ENCODE measurements around the gene ULBP2.
"Not testable (repeated sequence)": the region's sequence is repeated elsewhere in the genome, so short reads cannot be mapped to it uniquely, and the experiment has no call there.

The ULBP2 gene

DNA sequence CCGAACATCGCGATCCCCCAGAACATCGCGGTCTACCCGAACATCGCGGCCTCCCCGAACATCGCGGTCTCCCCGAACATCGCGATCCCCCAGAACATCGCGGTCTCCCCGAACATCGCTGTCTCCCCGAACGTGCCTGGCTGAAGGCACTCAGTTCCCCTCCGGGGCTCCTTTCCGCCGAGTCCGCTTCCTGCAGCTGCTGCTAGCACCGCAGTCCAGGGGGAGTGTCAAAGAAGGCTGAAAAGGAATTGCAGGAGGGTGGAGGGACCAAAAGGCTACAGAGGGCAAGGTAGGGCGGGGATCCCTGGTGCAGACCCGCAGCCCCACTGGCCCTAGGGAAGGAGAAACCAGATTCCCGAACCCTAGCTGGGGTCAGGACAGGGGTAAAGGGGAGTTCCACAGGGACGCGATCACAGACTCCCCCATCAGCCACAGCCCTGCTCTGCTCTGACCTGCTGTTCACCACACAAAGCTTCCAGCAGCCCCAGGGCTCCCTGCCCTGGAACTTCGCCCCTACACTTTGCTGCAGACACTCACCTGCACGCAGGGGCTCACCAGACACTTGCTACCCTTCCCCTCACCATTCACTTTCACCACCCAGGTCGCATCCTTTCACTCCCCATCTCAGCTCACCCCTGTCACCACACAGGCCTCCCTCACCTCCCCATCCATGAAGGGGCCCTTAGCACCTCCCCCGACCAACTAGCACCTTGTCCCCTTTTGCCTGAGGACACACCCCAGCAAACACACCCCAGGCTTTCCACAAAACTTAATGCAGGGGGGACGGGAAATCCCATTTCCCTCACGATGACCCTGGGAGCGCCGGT lies 23.6 kb downstream of the ULBP2 start:
- Histone ChIP-seq H3K4me3 (peak overlapping the region; percentile 68), H3K27ac (no peak overlapping the region)
- no peak for TF ChIP-seq CTCF (IDR thresholded peaks at IDR 0.05)
- DNase-seq (ENCODE audit: low spot score): peak; percentile 72

- H3K27ac ChIP-seq: not testable (repeated sequence)
- DNase-seq (ENCODE audit: low spot score): peak; percentile 46
Observed at GRCh38 chr6:149966319-149966718, 24.5 kb downstream of the ULBP2 start.

DNA sequence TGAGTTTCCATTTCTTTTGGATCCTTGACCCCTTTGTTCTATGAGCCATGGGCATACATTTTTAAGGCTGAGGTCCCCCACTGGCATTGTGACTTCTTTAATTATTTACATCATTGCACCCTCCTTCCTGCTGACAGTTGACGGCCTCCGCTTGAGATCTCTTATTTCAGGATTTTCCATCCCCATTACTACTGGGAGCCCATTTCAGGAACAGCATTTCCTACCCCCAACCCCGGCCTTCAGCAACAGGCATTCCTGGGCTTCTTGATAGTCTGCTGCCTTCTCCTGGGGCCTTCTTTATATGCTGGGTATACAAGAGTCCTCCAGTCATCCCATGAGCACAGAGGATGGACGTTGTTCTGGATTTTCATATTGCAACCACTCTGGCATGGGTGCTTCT lies 25.8 kb downstream of the ULBP2 start:
- no peak overlapping the region for H3K4me3 ChIP-seq
- peak; percentile 4 for DNase-seq (ENCODE audit: low spot score)
- TF ChIP-seq CTCF (IDR thresholded peaks at IDR 0.05): no peak
- H3K27ac ChIP-seq: no peak overlapping the region

More at GRCh38 chr6:149966319-149966718, 24.5 kb downstream of the ULBP2 start:
- not testable (repeated sequence) for H3K4me3 ChIP-seq

DNA sequence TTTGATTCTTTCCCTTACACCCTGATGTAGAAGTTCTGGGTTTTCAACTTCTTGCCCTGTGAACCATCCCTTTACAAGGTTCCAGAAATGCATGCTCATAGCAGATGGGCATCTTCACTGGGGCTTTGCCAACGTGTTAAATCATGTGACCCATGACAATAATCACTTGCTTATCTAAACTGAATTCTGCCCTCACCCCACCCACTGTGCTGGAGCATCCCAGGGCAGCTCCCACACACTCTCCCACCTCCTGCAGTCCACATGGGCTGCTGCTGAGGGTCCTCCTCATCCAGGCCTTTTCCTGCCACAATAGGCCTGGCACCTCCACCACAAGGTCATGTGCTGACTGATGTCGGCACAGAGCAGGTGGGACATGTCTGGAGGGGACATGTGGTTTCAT lies 26.2 kb downstream of the ULBP2 start:
- not testable (repeated sequence) for H3K27ac ChIP-seq; H3K4me3 ChIP-seq; DNase-seq (ENCODE audit: low spot score)

GRCh38 chr6:149968909-149969308 lies 27.1 kb downstream of the ULBP2 start:
- H3K27ac ChIP-seq; DNase-seq (ENCODE audit: low spot score); H3K4me3 ChIP-seq: not testable (repeated sequence)

- Histone ChIP-seq H3K27ac (no peak overlapping the region), H3K4me3 (no peak overlapping the region)
- TF ChIP-seq CTCF (IDR thresholded peaks at IDR 0.05): no peak
- no peak for DNase-seq (ENCODE audit: low spot score)
Observed at GRCh38 chr6:149969635-149970034, 27.8 kb downstream of the ULBP2 start.

- not testable (repeated sequence) for H3K27ac ChIP-seq; DNase-seq (ENCODE audit: low spot score); H3K4me3 ChIP-seq
Observed at GRCh38 chr6:149974394-149974793, 32.6 kb downstream of the ULBP2 start.

DNA sequence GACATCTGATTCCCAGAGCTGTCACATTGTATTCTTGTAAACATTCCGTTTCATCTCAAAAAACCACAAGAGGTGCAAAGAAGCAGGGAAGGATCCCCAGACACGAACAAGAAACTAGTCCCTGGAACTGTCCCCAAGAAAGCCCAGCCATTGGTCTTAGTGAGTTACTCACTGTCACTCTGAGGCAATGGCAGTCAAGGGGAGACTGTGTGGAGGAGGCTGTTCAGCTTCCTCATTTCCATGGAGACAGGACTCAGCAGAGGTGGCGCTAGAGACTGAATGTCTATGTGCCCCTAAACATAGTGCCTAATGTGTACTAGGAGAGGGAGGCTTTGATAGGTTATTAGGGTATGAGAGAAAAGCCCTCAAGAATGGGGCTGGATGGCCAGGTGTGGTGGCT lies 33.0 kb downstream of the ULBP2 start:
- H3K27ac ChIP-seq: no peak overlapping the region
- DNase-seq (ENCODE audit: low spot score): no peak
- no peak for TF ChIP-seq CTCF (IDR thresholded peaks at IDR 0.05)
- H3K4me3 ChIP-seq: no peak overlapping the region

DNA sequence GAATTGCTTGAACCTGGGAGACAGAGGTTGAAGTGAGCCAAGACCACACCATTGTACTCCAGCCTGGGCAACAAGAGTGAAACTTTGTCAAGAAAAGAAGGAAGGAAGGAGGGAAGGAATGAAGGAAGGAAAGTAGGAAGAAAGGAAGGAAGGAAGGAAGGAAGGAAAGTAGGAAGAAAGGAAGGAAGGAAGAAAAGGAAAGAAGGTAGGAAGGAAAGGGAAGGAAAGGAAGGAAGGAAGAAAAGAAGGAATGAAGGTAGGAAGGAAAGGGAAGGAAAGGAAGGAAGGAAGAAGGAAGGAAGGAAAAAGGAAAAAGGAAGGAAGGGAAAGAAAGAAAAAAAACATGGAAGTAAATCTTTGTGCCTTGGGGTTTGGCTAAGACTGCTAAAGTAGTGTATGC lies 33.6 kb downstream of the ULBP2 start:
- H3K4me3 ChIP-seq: no peak overlapping the region
- no peak overlapping the region for H3K27ac ChIP-seq
- DNase-seq (ENCODE audit: low spot score): no peak
- no peak for TF ChIP-seq CTCF (IDR thresholded peaks at IDR 0.05)
